HepG2 (cell line): ENCODE measurements around the gene CCDC38. TPM values are rescaled to one million over a fixed set of nuclear protein-coding genes. Genes with fewer than 3 reads are reported as not detected.

ENCODE experiments used
- ATF6 ChIP-seq: sonication (generic); formaldehyde crosslinking; conservative IDR thresholded peaks from 2 replicates; pipeline ENCODE4 v1.4.0; 2020; ENCODE audit warnings: missing genetic modification reagents
- BRF2 ChIP-seq: sonication (generic); formaldehyde crosslinking; IDR thresholded peaks from 2 replicates; pipeline ENCODE4 v1.8.1; 2022; ENCODE audit warnings: mild to moderate bottlenecking, missing genetic modification reagents
- CEBPB ChIP-seq: IDR thresholded peaks from 2 replicates; pipeline ENCODE4 v1.6.1; 2011; ENCODE audit warnings: low read depth, low read length, improper control_type of control experiment, borderline replicate concordance
- DNMT3B ChIP-seq: conservative IDR thresholded peaks from 2 replicates; pipeline ENCODE4 v1.6.1; 2016; ENCODE audit warnings: missing biosample characterization, control low read depth
- ELF3 ChIP-seq: IDR thresholded peaks from 2 replicates; pipeline ENCODE4 v1.6.1; 2016; ENCODE audit warnings: missing genetic modification reagents, missing compliant biosample characterization
- FOXA1 ChIP-seq, 2 experiments: fragments of 450-650 bp in 1 of 2; sonication (generic) in 1 of 2; formaldehyde crosslinking in 1 of 2; IDR thresholded peaks; 2 replicates each; pipeline versions ENCODE4 v1.4.0 to v1.6.1; 2016 to 2020; ENCODE audit warnings: missing genetic modification reagents in 1 of 2
- FOXP4 ChIP-seq: sonication (generic); formaldehyde crosslinking; IDR thresholded peaks from 2 replicates; pipeline ENCODE4 v1.4.0; 2020; ENCODE audit warnings: missing genetic modification reagents
- GABPA ChIP-seq, 2 experiments: IDR thresholded peaks; 2 replicates each; pipeline ENCODE4 v1.6.1; 2011 to 2016; ENCODE audit warnings: low read depth in 2 of 2, low read length in 1 of 2, missing biosample characterization in 1 of 2, missing genetic modification characterization in 1 of 2
- HMGA1 ChIP-seq: sonication (generic); formaldehyde crosslinking; conservative IDR thresholded peaks from 2 replicates; pipeline ENCODE4 v1.4.0; 2020; ENCODE audit warnings: missing genetic modification reagents
- HOXA5 ChIP-seq: sonication (generic); formaldehyde crosslinking; IDR thresholded peaks from 2 replicates; pipeline ENCODE4 v1.4.0; 2020; ENCODE audit warnings: missing genetic modification reagents
- KDM4B ChIP-seq: sonication (generic); formaldehyde crosslinking; IDR thresholded peaks from 2 replicates; pipeline ENCODE4 v1.4.0; 2020; ENCODE audit warnings: missing genetic modification reagents
- KLF6 ChIP-seq: IDR thresholded peaks from 2 replicates; pipeline ENCODE4 v1.8.0; 2016; ENCODE audit warnings: missing biosample characterization, missing genetic modification reagents
- MAFK ChIP-seq, 2 experiments: IDR thresholded peaks in 1 of 2; conservative IDR thresholded peaks in 1 of 2; 2 replicates each; pipeline ENCODE4 v1.6.1; 2011; ENCODE audit warnings: improper control_type of control experiment in 2 of 2, low read length in 2 of 2
- MIER3 ChIP-seq: IDR thresholded peaks from 2 replicates; pipeline ENCODE4 v1.6.1; 2016; ENCODE audit warnings: missing compliant biosample characterization, borderline replicate concordance
- PCBP1 ChIP-seq: fragments of 200-400 bp; formaldehyde crosslinking; IDR thresholded peaks from 2 replicates; pipeline ENCODE4 v1.6.1; 2017; ENCODE audit warnings: mild to moderate bottlenecking, low read depth, low read length, borderline replicate concordance
- PLRG1 ChIP-seq: fragments of 450-650 bp; conservative IDR thresholded peaks from 2 replicates; pipeline ENCODE4 v1.6.1; 2016
- SAP130 ChIP-seq: IDR thresholded peaks from 2 replicates; pipeline ENCODE4 v1.6.1; 2016; ENCODE audit warnings: low read depth
- SIX1 ChIP-seq: sonication (generic); formaldehyde crosslinking; IDR thresholded peaks from 2 replicates; pipeline ENCODE4 v1.4.0; 2020; ENCODE audit warnings: missing genetic modification reagents, borderline replicate concordance
- SOX13 ChIP-seq, 3 experiments: fragments of 450-650 bp in 1 of 3; sonication (generic) in 1 of 3; formaldehyde crosslinking in 1 of 3; IDR thresholded peaks in 2 of 3; conservative IDR thresholded peaks in 1 of 3; 2 replicates each; pipeline versions ENCODE4 v1.5.0 to v1.6.1; 2016 to 2020; ENCODE audit warnings: antibody characterized with exemption in 1 of 3, mild to moderate bottlenecking in 1 of 3, missing compliant biosample characterization in 1 of 3, missing genetic modification reagents in 1 of 3, moderate library complexity in 1 of 3
- THYN1 ChIP-seq: sonication (generic); formaldehyde crosslinking; IDR thresholded peaks from 2 replicates; pipeline ENCODE4 v1.8.1; 2023; ENCODE audit warnings: low read depth, mild to moderate bottlenecking, moderate library complexity, missing genetic modification reagents, borderline replicate concordance
- TRIM22 ChIP-seq: fragments of 450-650 bp; IDR thresholded peaks from 2 replicates; pipeline ENCODE4 v1.6.1; 2017
- ZEB1 ChIP-seq: IDR thresholded peaks from 2 replicates; pipeline ENCODE4 v1.6.1; 2012; ENCODE audit warnings: mild to moderate bottlenecking, low read depth, inconsistent platforms; ENCODE audit not compliant: insufficient replicate concordance
- ZNF143 ChIP-seq: sonication (generic); formaldehyde crosslinking; IDR thresholded peaks from 2 replicates; pipeline ENCODE4 v1.4.0; 2020; ENCODE audit warnings: missing genetic modification reagents
- ZNF672 ChIP-seq: sonication (generic); formaldehyde crosslinking; IDR thresholded peaks from 2 replicates; pipeline ENCODE4 v1.8.1; 2022; ENCODE audit warnings: missing genetic modification reagents
- ZNF709 ChIP-seq: sonication (generic); formaldehyde crosslinking; IDR thresholded peaks from 2 replicates; pipeline ENCODE4 v1.5.0; 2020; ENCODE audit warnings: mild to moderate bottlenecking, missing genetic modification reagents
- ZNF790 ChIP-seq: sonication (generic); formaldehyde crosslinking; IDR thresholded peaks from 2 replicates; pipeline ENCODE4 v1.8.0; 2022; ENCODE audit warnings: missing genetic modification reagents, mild to moderate bottlenecking, borderline replicate concordance
- polyA plus RNA-seq, 8 experiments: library from polyadenylated mRNA; depleted of rRNA in 3 of 8; stranded (reverse) in 7 of 8; unstranded in 1 of 8; fragments of >200 nt; fragmentation: Illumina TruSeq in 4 of 8; extraction: Trizol in 4 of 8; gene quantifications; 2 replicates each; pipeline versions ENCODE4 v1.2.1 to v1.2.3, GENCODE V29; 2011 to 2016; ENCODE audit warnings: low read depth in 4 of 8, missing spikeins in 1 of 8, mixed read lengths in 1 of 8; ENCODE audit not compliant: insufficient read depth in 1 of 8
- total RNA-seq, 5 experiments: library from RNA; depleted of rRNA; stranded (reverse); fragments of >200 nt; fragmentation: Illumina TruSeq; extraction: Trizol; gene quantifications; 2 replicates each; pipeline ENCODE4 v1.2.3, GENCODE V29; 2016; ENCODE audit warnings: low read depth in 1 of 5

Gene CCDC38
- total and polyA plus RNA-seq, 2 of the 13 experiments (the other 11 are each of a cell fraction or from before 2014, with no cell fraction given) = 0.24 to 0.32 TPM

- TF ChIP-seq FOXA1 (IDR thresholded peaks at IDR 0.05) (no peak), FOXA1 (CRISPR knock-in tag; IDR thresholded peaks at IDR 0.05) (0 out of 2 replicates have a peak, but pooled peaks have one; percentile 13), KLF6 (CRISPR knock-in tag) (no peak), PCBP1 (no peak), BRF2 (CRISPR knock-in tag) (peak; percentile 67; the same call in 1 of the 2 replicates), TRIM22 (no peak), HMGA1 (CRISPR knock-in tag) (no peak), SAP130 (peak; percentile 70), CEBPB (peak; percentile 67; the same call in 1 of the 2 replicates), KDM4B (CRISPR knock-in tag) (no peak), DNMT3B (CRISPR knock-in tag) (no peak), ZNF143 (CRISPR knock-in tag) (no peak), MAFK (conservative IDR thresholded peaks at IDR 0.05 in 1 of 2, IDR thresholded peaks at IDR 0.05 in 1 of 2; ENCODE audit: low read length in 2 of 2) (no peak), ELF3 (CRISPR knock-in tag) (peak; percentile 74), ZEB1 (no peak), THYN1 (CRISPR knock-in tag) (no peak), HOXA5 (no peak), ZNF790 (CRISPR knock-in tag) (no peak), MIER3 (CRISPR knock-in tag) (peak; percentile 31; the same call in 1 of the 2 replicates), PLRG1 (no peak), ZNF709 (no peak), FOXP4 (CRISPR knock-in tag) (peak; percentile 81), ZNF672 (CRISPR knock-in tag) (no peak), SIX1 (CRISPR knock-in tag) (no peak), SOX13 (IDR thresholded peaks at IDR 0.05) (peak; percentile 41; the same call in 1 of the 2 replicates), SOX13 (CRISPR knock-in tag; conservative IDR thresholded peaks at IDR 0.05 in 1 of 2, IDR thresholded peaks at IDR 0.05 in 1 of 2) (peak in 1 of 2 experiments; percentile 76; a peak in 2 of 4 replicates), ATF6 (no peak), GABPA (IDR thresholded peaks at IDR 0.05; ENCODE audit: low read depth, low read length) (no peak), GABPA (CRISPR knock-in tag; IDR thresholded peaks at IDR 0.05; ENCODE audit: low read depth) (peak; percentile 48)
Measured at GRCh38 chr12:95976416-95976832, 34.0 kb upstream of the CCDC38 start (continued).
